NCI-H2196 treated with DMSO at 0.1 percent for 48 hours (cell line): Measurements from ENCODE around the gene FGF21.
"Not testable (repeated sequence)": the region's sequence is repeated elsewhere in the genome, so short reads cannot be mapped to it uniquely, and the experiment has no call there.

Source experiments
- DNase-seq: peaks from one replicate; lab custom pipeline; 2025; ENCODE audit not compliant: unreplicated experiment; lab: John Stamatoyannopoulos, UW

The FGF21 gene

GRCh38 chr19:48786422-48786821 is 31.1 kb downstream of the FGF21 start:
- DNase-seq = not testable (repeated sequence)

GRCh38 chr19:48787331-48787730 is 32.0 kb downstream of the FGF21 start:
- not testable (repeated sequence) for DNase-seq

- DNase-seq = no peak
These were observed 37.9 kb downstream of the FGF21 start for GRCh38 chr19:48793271-48793670.

- no peak for DNase-seq
These were observed 39.0 kb downstream of the FGF21 start for GRCh38 chr19:48794291-48794690.

- peak; percentile 86 for DNase-seq
These were observed 39.8 kb downstream of the FGF21 start for GRCh38 chr19:48795055-48795684.

- DNase-seq = no peak
These were observed 40.4 kb downstream of the FGF21 start for GRCh38 chr19:48795685-48796070.

- DNase-seq = no peak
These were observed 41.2 kb downstream of the FGF21 start for GRCh38 chr19:48796298-48797083.

GRCh38 chr19:48797103-48797502 is 41.8 kb downstream of the FGF21 start:
- DNase-seq = no peak

- DNase-seq = no peak
These were observed 43.6 kb downstream of the FGF21 start for GRCh38 chr19:48798937-48799336.

GRCh38 chr19:48799358-48800300 is 44.3 kb downstream of the FGF21 start:
- no peak for DNase-seq

GRCh38 chr19:48802623-48803022 is 47.3 kb downstream of the FGF21 start:
- DNase-seq = no peak

GRCh38 chr19:48804496-48804895 is 49.2 kb downstream of the FGF21 start:
- DNase-seq = no peak

- no peak for DNase-seq
These were observed 50.1 kb downstream of the FGF21 start for GRCh38 chr19:48805452-48805851.

GRCh38 chr19:48806518-48806817 is 51.1 kb downstream of the FGF21 start:
- DNase-seq = no peak

- DNase-seq = no peak
These were observed 51.7 kb downstream of the FGF21 start for GRCh38 chr19:48806818-48807589.

- DNase-seq = no peak
These were observed 52.4 kb downstream of the FGF21 start for GRCh38 chr19:48807590-48808308.
